HG03558 (cell line): ENCODE measurements around the gene CALR.
"Not testable (repeated sequence)": the region's sequence is repeated elsewhere in the genome, so short reads cannot be mapped to it uniquely, and the experiment has no call there.

Experiments
- ATAC-seq: cut with Tn5 transposase; IDR thresholded peaks from one replicate; pipeline ENCODE4 v1.9.1; 2021; ENCODE audit warnings: moderate number of reproducible peaks; ENCODE audit not compliant: unreplicated experiment; ENCODE audit errors: extremely low read depth

Gene CALR

GRCh38 chr19:12974301-12975220 is 36.2 kb downstream of the CALR start:
- ATAC-seq: no peak

GRCh38 chr19:12975221-12975741 is 36.9 kb downstream of the CALR start:
- ATAC-seq: no peak

- not testable (repeated sequence) for ATAC-seq
These were observed 37.7 kb downstream of the CALR start for GRCh38 chr19:12976109-12976508.

GRCh38 chr19:12979974-12980373 is 41.6 kb downstream of the CALR start:
- ATAC-seq: no peak

- no peak for ATAC-seq
These were observed 44.2 kb downstream of the CALR start for GRCh38 chr19:12982648-12983047.

- no peak for ATAC-seq
These were observed 44.7 kb downstream of the CALR start for GRCh38 chr19:12983091-12983490.

- no peak for ATAC-seq
These were observed 45.2 kb downstream of the CALR start for GRCh38 chr19:12983542-12984142.

- no peak for ATAC-seq
These were observed 45.8 kb downstream of the CALR start for GRCh38 chr19:12984143-12984627.

GRCh38 chr19:12984683-12985048 is 46.3 kb downstream of the CALR start:
- ATAC-seq: no peak

- no peak for ATAC-seq
These were observed 46.8 kb downstream of the CALR start for GRCh38 chr19:12985049-12985776.

GRCh38 chr19:12986726-12987125 is 48.3 kb downstream of the CALR start:
- no peak for ATAC-seq

- ATAC-seq: no peak
These were observed 48.8 kb downstream of the CALR start for GRCh38 chr19:12987190-12987589.

- no peak for ATAC-seq
These were observed 49.4 kb downstream of the CALR start for GRCh38 chr19:12987781-12988180.

- ATAC-seq: no peak
These were observed 52.0 kb downstream of the CALR start for GRCh38 chr19:12990431-12990830.

GRCh38 chr19:12990853-12991252 is 52.4 kb downstream of the CALR start:
- ATAC-seq: no peak

- no peak for ATAC-seq
These were observed 52.9 kb downstream of the CALR start for GRCh38 chr19:12991296-12991695.

- no peak for ATAC-seq
These were observed 54.3 kb downstream of the CALR start for GRCh38 chr19:12992729-12993128.

GRCh38 chr19:12993562-12993961 is 55.2 kb downstream of the CALR start:
- no peak for ATAC-seq
